ENCODE results near the gene ACBD5. TPM values are rescaled to one million over a fixed set of nuclear protein-coding genes. Genes with fewer than 3 reads are reported as not detected.

The ACBD5 gene
- total and polyA plus RNA-seq, 2 experiments from 2014 or later = 16.2 to 30.7 TPM

DNA sequence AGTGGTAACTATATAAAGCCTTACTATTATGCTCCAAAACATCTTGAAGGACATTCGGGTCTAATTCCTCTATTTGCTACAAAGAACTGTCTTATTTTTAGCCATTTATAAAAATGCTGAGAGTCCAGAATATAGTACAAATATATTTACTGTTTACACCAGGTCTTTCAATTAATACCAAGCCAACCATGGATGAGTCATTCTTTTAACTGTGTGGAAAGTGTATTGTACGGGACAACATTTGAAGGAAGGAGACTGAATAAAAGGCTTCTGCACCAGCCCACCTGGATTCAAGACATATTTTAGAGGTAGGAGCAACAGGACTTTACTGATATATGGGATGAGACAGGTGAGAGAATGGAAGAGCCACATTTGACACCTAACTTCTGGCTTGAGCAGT lies 50.1 kb downstream of the ACBD5 start:
- Histone ChIP-seq H2AFZ (no peak overlapping the region), H3K27ac (no peak overlapping the region), H4K20me1 (ENCODE audit: insufficient read depth, poor library complexity, severe bottlenecking) (no peaks in the 10 kb centered on the region), H3K4me1 (ENCODE audit: insufficient read depth) (no peaks in the 10 kb centered on the region), H3K4me3 (no peak overlapping the region), H3K9me2 (replicated peaks; ENCODE audit: insufficient read depth) (no peaks in the 10 kb centered on the region), H3K27me3 (no peaks in the 10 kb centered on the region), H3K9me3 (ENCODE audit: low read depth) (no peaks in the 10 kb centered on the region), H3K4me2 (no peak overlapping the region), H3K79me2 (no peaks in the 10 kb centered on the region), H3K36me3 (replicated peaks; ENCODE audit: insufficient read depth, low read depth) (no peaks in the 10 kb centered on the region)
- no peak for DNase-seq (ENCODE audit: low spot score)
- 88% methylated on average over 2 of the region's 2 CpGs for WGBS (ENCODE audit: low lambda C conversion rate, missing lambda C conversion rate)
- TF ChIP-seq CTCF (IDR thresholded peaks at IDR 0.05; ENCODE audit: poor library complexity) (no peak), EZH2 (IDR thresholded peaks at IDR 0.05; ENCODE audit: borderline replicate concordance) (no peak), EZH2phosphoT487 (IDR thresholded peaks at IDR 0.05; ENCODE audit: low read depth, severe bottlenecking, unreplicated experiment) (no peak)

DNA sequence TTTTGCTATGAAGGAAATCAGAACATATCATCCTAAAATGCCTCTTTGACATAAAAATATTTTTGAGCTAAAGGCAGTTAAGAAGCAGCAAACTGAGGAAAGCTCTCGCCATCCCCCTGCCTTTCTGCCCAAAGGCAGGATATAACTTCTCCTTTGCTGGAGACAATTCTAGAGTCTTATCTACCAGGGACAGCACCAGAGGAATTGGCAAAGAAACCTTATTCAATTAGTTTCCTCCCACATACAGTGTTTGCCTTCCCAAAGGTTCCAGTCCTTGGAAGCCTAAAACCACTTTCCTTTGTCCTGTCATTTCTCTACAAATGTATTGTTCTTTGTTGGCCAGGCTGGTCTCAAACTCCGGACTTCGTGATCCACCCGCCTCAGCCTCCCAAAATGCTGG lies 51.7 kb downstream of the ACBD5 start:
- H3K27ac ChIP-seq = no peak overlapping the region
- WGBS (ENCODE audit: low lambda C conversion rate, missing lambda C conversion rate) = 98% methylated on average over 4 of the region's 4 CpGs
- H3K9me2 ChIP-seq (replicated peaks; ENCODE audit: insufficient read depth) = no peaks in the 10 kb centered on the region

DNA sequence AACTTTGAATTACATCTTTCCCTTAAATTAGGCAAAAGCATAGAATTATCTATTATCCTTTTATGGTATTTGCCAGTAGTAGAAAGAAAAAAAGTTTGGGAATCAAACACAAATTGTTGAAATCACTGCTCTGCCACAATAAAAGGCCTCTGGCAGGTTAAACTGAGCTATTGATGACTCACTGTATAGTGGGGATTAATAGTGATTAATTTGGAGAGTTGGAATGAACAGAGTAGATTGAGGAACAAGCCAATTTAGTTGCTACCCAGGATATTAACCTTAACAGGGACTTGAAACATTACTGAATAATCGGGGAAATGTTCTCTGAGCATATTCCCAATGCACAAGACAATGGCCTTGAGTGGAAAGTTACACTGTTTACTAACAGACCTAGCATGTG lies 52.3 kb downstream of the ACBD5 start:
- no peak overlapping the region for H2AFZ ChIP-seq
- no peak overlapping the region for H3K4me3 ChIP-seq
- DNase-seq (ENCODE audit: low spot score) = no peak
- no peaks in the 10 kb centered on the region for H3K27me3 ChIP-seq
- H3K36me3 ChIP-seq (replicated peaks; ENCODE audit: insufficient read depth, low read depth) = no peaks in the 10 kb centered on the region
- H3K9me2 ChIP-seq (replicated peaks; ENCODE audit: insufficient read depth) = no peaks in the 10 kb centered on the region
- H3K27ac ChIP-seq = no peak overlapping the region
- WGBS (ENCODE audit: low lambda C conversion rate, missing lambda C conversion rate) = 100% methylated on average over 1 of the region's 1 CpG
- no peak for TF ChIP-seq CTCF (IDR thresholded peaks at IDR 0.05; ENCODE audit: poor library complexity)
- TF ChIP-seq EZH2 (IDR thresholded peaks at IDR 0.05; ENCODE audit: borderline replicate concordance) = no peak
- no peak for TF ChIP-seq EZH2phosphoT487 (IDR thresholded peaks at IDR 0.05; ENCODE audit: low read depth, severe bottlenecking, unreplicated experiment)
- H3K4me2 ChIP-seq = no peak overlapping the region
- no peaks in the 10 kb centered on the region for H4K20me1 ChIP-seq (ENCODE audit: insufficient read depth, poor library complexity, severe bottlenecking)
- no peaks in the 10 kb centered on the region for H3K79me2 ChIP-seq
- H3K4me1 ChIP-seq (ENCODE audit: insufficient read depth) = no peaks in the 10 kb centered on the region
- H3K9me3 ChIP-seq (ENCODE audit: low read depth) = no peaks in the 10 kb centered on the region

More for the DNA sequence above, 51.7 kb downstream of the ACBD5 start:
- Histone ChIP-seq H4K20me1 (ENCODE audit: insufficient read depth, poor library complexity, severe bottlenecking) (no peaks in the 10 kb centered on the region), H3K27me3 (no peaks in the 10 kb centered on the region), H3K9me3 (ENCODE audit: low read depth) (no peaks in the 10 kb centered on the region), H3K36me3 (replicated peaks; ENCODE audit: insufficient read depth, low read depth) (no peaks in the 10 kb centered on the region), H3K4me2 (no peak overlapping the region), H3K4me1 (ENCODE audit: insufficient read depth) (no peaks in the 10 kb centered on the region), H3K4me3 (no peak overlapping the region), H3K79me2 (no peaks in the 10 kb centered on the region), H2AFZ (no peak overlapping the region)
- TF ChIP-seq EZH2phosphoT487 (IDR thresholded peaks at IDR 0.05; ENCODE audit: low read depth, severe bottlenecking, unreplicated experiment) (no peak), EZH2 (IDR thresholded peaks at IDR 0.05; ENCODE audit: borderline replicate concordance) (no peak), CTCF (IDR thresholded peaks at IDR 0.05; ENCODE audit: poor library complexity) (no peak)
- DNase-seq (ENCODE audit: low spot score) = no peak

GRCh38 chr10:27169849-27170248 lies 70.7 kb downstream of the ACBD5 start:
- Histone ChIP-seq H3K4me2 (no peak overlapping the region), H3K27me3 (no peaks in the 10 kb centered on the region), H3K4me1 (ENCODE audit: insufficient read depth) (no peaks in the 10 kb centered on the region), H3K4me3 (no peak overlapping the region), H3K36me3 (replicated peaks; ENCODE audit: insufficient read depth, low read depth) (no peaks in the 10 kb centered on the region), H3K79me2 (no peaks in the 10 kb centered on the region), H4K20me1 (ENCODE audit: insufficient read depth, poor library complexity, severe bottlenecking) (no peaks in the 10 kb centered on the region), H3K9me2 (replicated peaks; ENCODE audit: insufficient read depth) (no peaks in the 10 kb centered on the region), H2AFZ (no peak overlapping the region), H3K9me3 (ENCODE audit: low read depth) (no peaks in the 10 kb centered on the region), H3K27ac (no peak overlapping the region)
- WGBS (ENCODE audit: low lambda C conversion rate, missing lambda C conversion rate) = 96% methylated on average over 4 of the region's 4 CpGs
- no peak for DNase-seq (ENCODE audit: low spot score)
- TF ChIP-seq EZH2phosphoT487 (IDR thresholded peaks at IDR 0.05; ENCODE audit: low read depth, severe bottlenecking, unreplicated experiment) (no peak), EZH2 (IDR thresholded peaks at IDR 0.05; ENCODE audit: borderline replicate concordance) (no peak), CTCF (IDR thresholded peaks at IDR 0.05; ENCODE audit: poor library complexity) (no peak)

Data from hepatocyte (in vitro differentiated cells).